B cell (primary cell): ENCODE results near the gene PTP4A1. TPM values are rescaled to one million over a fixed set of nuclear protein-coding genes. Genes with fewer than 3 reads are reported as not detected.

ENCODE experiments used
- ATAC-seq: fragments of 200-7000 bp; cut with Tn5 transposase; one replicate; pipeline ENCODE4 v1.10.0; 2021; ENCODE audit warnings: low read depth, mild to moderate bottlenecking, moderate number of reproducible peaks, moderate library complexity
- CTCF ChIA-PET: fragments of 350-600 bp; sonication (Branson Sonifier 250); formaldehyde crosslinking; loops from one replicate; lab custom pipeline; 2021; ENCODE audit warnings: antibody characterized with exemption, inconsistent platforms; lab: Charles Lee
- POLR2A ChIA-PET: fragments of 350-600 bp; sonication (Branson Sonifier 250); formaldehyde crosslinking; loops from one replicate; lab custom pipeline; 2021; ENCODE audit warnings: antibody characterized with exemption; lab: Charles Lee
- DNase-seq: peaks from one replicate; pipeline ENCODE4 v3.0.0; 2013
- H2AFZ ChIP-seq: 2 replicates; pipeline ENCODE4 v1.6.1; 2012; ENCODE audit warnings: mild to moderate bottlenecking, low read depth, low read length; ENCODE audit not compliant: insufficient read depth, poor library complexity, severe bottlenecking
- H3K27ac ChIP-seq, 2 donors: 1 replicate in 1 of 2; 2 replicates in 1 of 2; pipeline ENCODE4 v1.5.1; 2012 to 2013; ENCODE audit warnings: low read length in 2 of 2, mild to moderate bottlenecking in 2 of 2, moderate library complexity in 1 of 2
- H3K27me3 ChIP-seq, 4 experiments: fragments of 200-600 bp in 1 of 4; sonication (generic) in 1 of 4; replicated peaks in 1 of 4; 1 replicate in 2 of 4; 2 replicates in 2 of 4; pipeline versions ENCODE4 v1.6.1 to v1.7.0; 2013 to 2016; ENCODE audit warnings: low read length in 3 of 4, mild to moderate bottlenecking in 2 of 4, mixed read lengths in 1 of 4, moderate library complexity in 1 of 4; ENCODE audit not compliant: insufficient read depth in 4 of 4, control insufficient read depth in 3 of 4; ENCODE audit errors: control extremely low read depth in 1 of 4
- H3K36me3 ChIP-seq, 2 experiments: replicated peaks in 1 of 2; 1 replicate in 1 of 2; 2 replicates in 1 of 2; pipeline versions ENCODE4 v1.6.1 to v1.7.1; 2013; ENCODE audit warnings: low read length in 1 of 2; ENCODE audit not compliant: insufficient read depth in 2 of 2, control insufficient read depth in 1 of 2; ENCODE audit errors: control extremely low read depth in 1 of 2, extremely low read depth in 1 of 2
- H3K4me1 ChIP-seq, 2 donors: fragments of 200-600 bp in 1 of 2; sonication (generic) in 1 of 2; 1 replicate in 1 of 2; 2 replicates in 1 of 2; pipeline versions ENCODE4 v1.5.1 to v1.6.1; 2013 to 2017; ENCODE audit warnings: low read length in 2 of 2; ENCODE audit not compliant: control insufficient read depth in 2 of 2, insufficient read depth in 2 of 2
- H3K4me2 ChIP-seq: replicated peaks from 2 replicates; pipeline ENCODE3; 2012; ENCODE audit warnings: mild to moderate bottlenecking, low read depth, low read length; ENCODE audit not compliant: poor library complexity, severe bottlenecking
- H3K4me3 ChIP-seq, 5 experiments: fragments of 200-600 bp in 1 of 5; sonication (generic) in 1 of 5; 1 replicate in 3 of 5; 2 replicates in 2 of 5; pipeline versions ENCODE4 v1.5.1 to v1.7.0; 2011 to 2016; ENCODE audit warnings: low read length in 4 of 5, mild to moderate bottlenecking in 4 of 5, low read depth in 2 of 5, control low read depth in 1 of 5, moderate library complexity in 1 of 5; ENCODE audit not compliant: insufficient read depth in 1 of 5; ENCODE audit errors: control extremely low read depth in 1 of 5, extremely low read depth in 1 of 5
- H3K79me2 ChIP-seq: fragments of 200-600 bp; sonication (generic); one replicate; pipeline ENCODE4 v1.6.0; 2016; ENCODE audit warnings: low read length; ENCODE audit not compliant: control insufficient read depth, insufficient read depth
- H3K9ac ChIP-seq: fragments of 200-600 bp; sonication (generic); 2 replicates; pipeline ENCODE4 v1.6.1; 2017; ENCODE audit warnings: mild to moderate bottlenecking, low read length, moderate library complexity
- H3K9me3 ChIP-seq, 3 donors: one replicate each; pipeline versions ENCODE4 v1.6.1 to v1.7.1; 2013; ENCODE audit warnings: low read length in 2 of 3; ENCODE audit not compliant: control insufficient read depth in 2 of 3, insufficient read depth in 1 of 3; ENCODE audit errors: control extremely low read depth in 1 of 3
- H4K20me1 ChIP-seq: 2 replicates; pipeline ENCODE4 v1.6.0; 2012; ENCODE audit warnings: mild to moderate bottlenecking, low read length; ENCODE audit not compliant: insufficient read depth, control insufficient read depth, poor library complexity, severe bottlenecking
- H3K27ac Mint-ChIP-seq: one replicate; pipeline ENCODE4 v1.8.0; 2021; ENCODE audit warnings: mixed read lengths
- H3K27me3 Mint-ChIP-seq: one replicate; pipeline ENCODE4 v1.8.0; 2021; ENCODE audit warnings: mixed read lengths
- H3K4me1 Mint-ChIP-seq: one replicate; pipeline ENCODE4 v1.8.0; 2021; ENCODE audit warnings: mixed read lengths
- H3K4me3 Mint-ChIP-seq: one replicate; pipeline ENCODE4 v1.8.0; 2021; ENCODE audit warnings: mixed read lengths
- H3K9me3 Mint-ChIP-seq: one replicate; pipeline ENCODE4 v1.8.0; 2022; ENCODE audit warnings: mixed read lengths; ENCODE audit not compliant: insufficient read depth
- EZH2 ChIP-seq: IDR thresholded peaks from 2 replicates; pipeline ENCODE4 v1.6.1; 2012; ENCODE audit warnings: borderline replicate concordance, low read depth, mild to moderate bottlenecking, moderate library complexity, low read length; ENCODE audit not compliant: insufficient read depth, poor library complexity, severe bottlenecking
- WGBS: methylation state at CpG from one replicate; pipeline ENCODE4 v1.1.5; 2013; ENCODE audit warnings: missing lambda C conversion rate; ENCODE audit not compliant: insufficient coverage; 5-methylcytosine and 5-hydroxymethylcytosine counted together
- intact Hi-C: fragments of 100-400 bp; cut with micrococcal nuclease; formaldehyde crosslinking; loops from one replicate; pipeline ENCODE4 v1.10.0; 2022
- polyA plus RNA-seq: library from polyadenylated mRNA; depleted of rRNA; stranded (reverse); fragments of >200 nt; gene quantifications from 2 replicates; pipeline ENCODE4 v1.2.3, GENCODE V29; 2012
- total RNA-seq, 2 donors: library from RNA; stranded (reverse); fragments of 120-200 nt in 1 of 2; gene quantifications; 1 replicate in 1 of 2; 2 replicates in 1 of 2; pipeline versions ENCODE4 v1.2.3 to v1.2.4, GENCODE V29; 2013 to 2022
- TF ChIP-seq, protein P1 (sequence below): fragments of 200-600 bp; IDR thresholded peaks from one replicate; pipeline ENCODE4 v1.8.0; 2022; ENCODE audit warnings: antibody characterized with exemption, mild to moderate bottlenecking

The PTP4A1 gene
- total and polyA plus RNA-seq, 2 donors (not counting 1 experiment from before 2014, with no cell fraction given), result 33.7 to 80.6 TPM

DNA sequence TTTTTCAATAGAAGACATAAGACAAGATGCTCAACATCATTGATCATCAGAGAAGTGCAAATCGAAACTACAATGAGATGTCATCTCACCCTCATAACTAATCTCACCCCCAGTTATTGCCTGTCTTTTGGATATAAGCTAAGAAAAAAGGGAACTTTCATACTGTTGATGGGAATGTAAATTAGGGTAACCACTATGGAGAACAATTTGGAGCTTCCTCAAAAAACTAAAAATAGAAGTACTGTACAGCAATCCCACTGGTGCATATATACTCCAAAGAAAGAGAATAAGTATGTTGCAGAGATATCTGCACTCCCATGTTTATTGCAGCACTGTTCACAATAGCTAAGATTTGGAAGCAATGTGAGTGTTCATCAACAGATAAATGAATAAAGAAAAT, 37.0 kb downstream of the PTP4A1 start:
- H3K4me3 Mint-ChIP-seq, result no peak overlapping the region
- H3K4me3 ChIP-seq, result no peak overlapping the region
- no peaks in the 10 kb centered on the region for H3K79me2 ChIP-seq
- H3K27ac ChIP-seq, result no peak overlapping the region
- ATAC-seq (no peak), DNase-seq (no peak)
- no peaks in the 10 kb centered on the region for H3K9me3 ChIP-seq
- no peaks in the 10 kb centered on the region for H4K20me1 ChIP-seq
- TF ChIP-seq, protein P1, sequence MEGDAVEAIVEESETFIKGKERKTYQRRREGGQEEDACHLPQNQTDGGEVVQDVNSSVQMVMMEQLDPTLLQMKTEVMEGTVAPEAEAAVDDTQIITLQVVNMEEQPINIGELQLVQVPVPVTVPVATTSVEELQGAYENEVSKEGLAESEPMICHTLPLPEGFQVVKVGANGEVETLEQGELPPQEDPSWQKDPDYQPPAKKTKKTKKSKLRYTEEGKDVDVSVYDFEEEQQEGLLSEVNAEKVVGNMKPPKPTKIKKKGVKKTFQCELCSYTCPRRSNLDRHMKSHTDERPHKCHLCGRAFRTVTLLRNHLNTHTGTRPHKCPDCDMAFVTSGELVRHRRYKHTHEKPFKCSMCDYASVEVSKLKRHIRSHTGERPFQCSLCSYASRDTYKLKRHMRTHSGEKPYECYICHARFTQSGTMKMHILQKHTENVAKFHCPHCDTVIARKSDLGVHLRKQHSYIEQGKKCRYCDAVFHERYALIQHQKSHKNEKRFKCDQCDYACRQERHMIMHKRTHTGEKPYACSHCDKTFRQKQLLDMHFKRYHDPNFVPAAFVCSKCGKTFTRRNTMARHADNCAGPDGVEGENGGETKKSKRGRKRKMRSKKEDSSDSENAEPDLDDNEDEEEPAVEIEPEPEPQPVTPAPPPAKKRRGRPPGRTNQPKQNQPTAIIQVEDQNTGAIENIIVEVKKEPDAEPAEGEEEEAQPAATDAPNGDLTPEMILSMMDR, result no peak
- no peak for TF ChIP-seq EZH2
- intact Hi-C loops, result no loop called here
- H3K36me3 ChIP-seq, result no peaks in the 10 kb centered on the region
- H3K9ac ChIP-seq, result no peak overlapping the region
- H3K27me3 Mint-ChIP-seq, result no peaks in the 10 kb centered on the region
- POLR2A ChIA-PET, result no interaction called here
- no CpG with 5 or more reads among the region's 1 CpG for WGBS
- no peak overlapping the region for H3K27ac Mint-ChIP-seq
- H3K4me1 Mint-ChIP-seq, result no peaks in the 10 kb centered on the region
- no peaks in the 10 kb centered on the region for H3K4me1 ChIP-seq
- H2AFZ ChIP-seq, result no peak overlapping the region
- H3K4me2 ChIP-seq, result no peak overlapping the region
- H3K27me3 ChIP-seq, result no peaks in the 10 kb centered on the region
- CTCF ChIA-PET, result interaction anchor here (0.5 to 1.8 kb wide), 3 partner anchors 9 to 532 kb away, joined by 3 to 7 read pairs (median 6); no protein-coding TSS in a partner anchor
- H3K9me3 Mint-ChIP-seq, result no peaks in the 10 kb centered on the region

DNA sequence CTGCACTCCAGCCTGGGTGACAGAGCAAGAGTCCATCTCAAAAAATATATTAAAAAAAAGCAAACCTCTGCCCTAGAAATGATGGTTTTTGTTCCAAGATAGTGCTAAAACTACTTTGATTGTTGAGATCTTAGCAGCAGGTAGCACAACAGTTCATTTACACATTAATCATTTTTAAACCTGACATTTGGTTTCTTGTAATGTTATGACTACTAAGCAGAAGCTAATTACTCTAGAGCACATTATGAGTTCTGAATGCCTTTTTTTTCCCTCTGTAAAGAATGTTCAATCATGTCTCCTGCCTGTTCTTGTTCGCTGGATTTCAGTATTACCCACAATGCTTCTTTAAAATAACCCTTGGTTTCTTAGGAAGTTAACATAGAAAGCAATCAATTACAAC, 38.7 kb downstream of the PTP4A1 start:
- intact Hi-C loops, result no loop called here
- DNase-seq (no peak), ATAC-seq (no peak)
- Histone ChIP-seq H3K9ac (no peak overlapping the region), H3K9me3 (no peaks in the 10 kb centered on the region), H3K27me3 (no peaks in the 10 kb centered on the region), H3K4me2 (no peak overlapping the region), H3K27ac (no peak overlapping the region), H3K79me2 (no peaks in the 10 kb centered on the region), H3K36me3 (no peaks in the 10 kb centered on the region), H2AFZ (no peak overlapping the region), H3K4me3 (no peak overlapping the region), H4K20me1 (no peaks in the 10 kb centered on the region), H3K4me1 (no peaks in the 10 kb centered on the region)
- H3K4me3 Mint-ChIP-seq, result no peak overlapping the region
- H3K4me1 Mint-ChIP-seq, result no peaks in the 10 kb centered on the region
- TF ChIP-seq, protein P1, result no peak
- no peak for TF ChIP-seq EZH2
- H3K27ac Mint-ChIP-seq, result no peak overlapping the region
- WGBS, result no CpG with 5 or more reads among the region's 1 CpG
- H3K9me3 Mint-ChIP-seq, result no peaks in the 10 kb centered on the region
- ChIA-PET CTCF (no interaction called here), POLR2A (no interaction called here)
- no peaks in the 10 kb centered on the region for H3K27me3 Mint-ChIP-seq
